Activated CD4-positive, alpha-beta T cell treated with anti-CD3 and anti-CD28 coated beads, Interleukin-2, amount 10 ng/mL, durations not matched to agents 7 days and 5 days (primary cell): Measurements from ENCODE around the gene EHD4. TPM values are rescaled to one million over a fixed set of nuclear protein-coding genes. Genes with fewer than 3 reads are reported as not detected.

Source experiments
- CTCF ChIA-PET: fragments of 350-600 bp; sonication (Branson Sonifier 250); formaldehyde crosslinking; loops from one replicate; lab custom pipeline; 2021; ENCODE audit warnings: antibody characterized with exemption; lab: Charles Lee
- POLR2A ChIA-PET: fragments of 350-600 bp; sonication (Branson Sonifier 250); formaldehyde crosslinking; loops from one replicate; lab custom pipeline; 2021; ENCODE audit warnings: antibody characterized with exemption; lab: Charles Lee
- DNase-seq: peaks from one replicate; pipeline ENCODE4 v3.0.0-alpha.2; 2020
- H3K27ac Mint-ChIP-seq: one replicate; pipeline ENCODE4 v1.8.0; 2021; ENCODE audit warnings: mild to moderate bottlenecking, moderate library complexity, mixed read lengths
- H3K27me3 Mint-ChIP-seq: one replicate; pipeline ENCODE4 v1.8.0; 2021; ENCODE audit warnings: mixed read lengths
- H3K36me3 Mint-ChIP-seq: one replicate; pipeline ENCODE4 v1.8.0; 2021; ENCODE audit warnings: low read depth, mixed read lengths
- H3K4me1 Mint-ChIP-seq: one replicate; pipeline ENCODE4 v1.8.0; 2021; ENCODE audit warnings: mixed read lengths
- H3K4me3 Mint-ChIP-seq: one replicate; pipeline ENCODE4 v1.8.0; 2021; ENCODE audit warnings: mild to moderate bottlenecking, moderate library complexity, mixed read lengths
- H3K9me3 Mint-ChIP-seq: one replicate; pipeline ENCODE4 v1.8.0; 2021; ENCODE audit warnings: mixed read lengths
- total RNA-seq, 2 experiments: library from RNA; stranded (reverse); gene quantifications; one replicate each; pipeline ENCODE4 v1.2.3, GENCODE V29; 2021

The EHD4 gene
- total RNA-seq, 2 experiments from 2014 or later = 14.5 TPM

- DNase-seq = no peak
- POLR2A ChIA-PET = interaction anchor here (0.6 kb wide), 1 partner anchor 344 kb away, joined by 4 read pairs; no protein-coding TSS in a partner anchor
- H3K4me1 Mint-ChIP-seq = peaks cover 14% of the 10 kb centered on the region
- H3K27me3 Mint-ChIP-seq = peaks cover 2% of the 10 kb centered on the region
- no peak overlapping the region for H3K27ac Mint-ChIP-seq
- H3K9me3 Mint-ChIP-seq = peaks cover 2% of the 10 kb centered on the region
- H3K4me3 Mint-ChIP-seq = no peak overlapping the region
- no peaks in the 10 kb centered on the region for H3K36me3 Mint-ChIP-seq
- CTCF ChIA-PET = interaction anchor here (1.3 kb wide), 1 partner anchor 11 kb away, joined by 4 read pairs; no protein-coding TSS in a partner anchor
These were observed 36.7 kb upstream of the EHD4 start for GRCh38 chr15:42009022-42009421.

GRCh38 chr15:42007386-42007785 lies 35.0 kb upstream of the EHD4 start:
- H3K27me3 Mint-ChIP-seq = peaks cover 2% of the 10 kb centered on the region
- peaks cover 14% of the 10 kb centered on the region for H3K4me1 Mint-ChIP-seq
- ChIA-PET CTCF (interaction anchor here (1.4 kb wide), 1 partner anchor 22 kb away, joined by 3 read pairs; no protein-coding TSS in a partner anchor), POLR2A (interaction anchor here (0.7 kb wide), 1 partner anchor 33 kb away, joined by 3 read pairs; no protein-coding TSS in a partner anchor)
- DNase-seq = no peak
- H3K9me3 Mint-ChIP-seq = peaks cover 2% of the 10 kb centered on the region
- H3K36me3 Mint-ChIP-seq = no peaks in the 10 kb centered on the region
- H3K27ac Mint-ChIP-seq = no peak overlapping the region
- no peak overlapping the region for H3K4me3 Mint-ChIP-seq

- ChIA-PET CTCF (interaction anchor here (0.6 to 2.0 kb wide), 5 partner anchors 8 to 298 kb away, joined by 3 to 5 read pairs (median 3); no protein-coding TSS in a partner anchor), POLR2A (no interaction called here)
- Mint-ChIP-seq H3K9me3 (peaks cover 2% of the 10 kb centered on the region), H3K4me3 (no peak overlapping the region), H3K27ac (no peak overlapping the region), H3K36me3 (no peaks in the 10 kb centered on the region), H3K4me1 (no peaks in the 10 kb centered on the region), H3K27me3 (peaks cover 4% of the 10 kb centered on the region)
- no peak for DNase-seq
These were observed 30.0 kb upstream of the EHD4 start for GRCh38 chr15:42002333-42002732.

- no peak for DNase-seq
- no peaks in the 10 kb centered on the region for H3K36me3 Mint-ChIP-seq
- ChIA-PET POLR2A (no interaction called here), CTCF (interaction anchor here (0.6 to 2.0 kb wide), 4 partner anchors 12 to 135 kb away, joined by 3 to 5 read pairs (median 3); no protein-coding TSS in a partner anchor)
- no peak overlapping the region for H3K4me3 Mint-ChIP-seq
- H3K4me1 Mint-ChIP-seq = no peaks in the 10 kb centered on the region
- H3K27me3 Mint-ChIP-seq = peaks cover 3% of the 10 kb centered on the region
- H3K9me3 Mint-ChIP-seq = no peaks in the 10 kb centered on the region
- H3K27ac Mint-ChIP-seq = no peak overlapping the region
These were observed 28.9 kb upstream of the EHD4 start for GRCh38 chr15:42001236-42001635.

GRCh38 chr15:41999290-42000285 lies 27.2 kb upstream of the EHD4 start:
- Mint-ChIP-seq H3K4me1 (no peaks in the 10 kb centered on the region), H3K9me3 (no peaks in the 10 kb centered on the region), H3K27ac (no peak overlapping the region), H3K36me3 (no peaks in the 10 kb centered on the region), H3K4me3 (no peak overlapping the region), H3K27me3 (peaks cover 3% of the 10 kb centered on the region)
- CTCF ChIA-PET = interaction anchor here (0.6 to 1.8 kb wide), 3 partner anchors 16 to 31 kb away, joined by 3 to 7 read pairs (median 4); no protein-coding TSS in a partner anchor
- POLR2A ChIA-PET = no interaction called here
- no peak for DNase-seq

GRCh38 chr15:41997845-41998244 lies 25.5 kb upstream of the EHD4 start:
- Mint-ChIP-seq H3K4me1 (no peaks in the 10 kb centered on the region), H3K4me3 (no peak overlapping the region), H3K9me3 (no peaks in the 10 kb centered on the region), H3K27ac (no peak overlapping the region), H3K36me3 (no peaks in the 10 kb centered on the region), H3K27me3 (peaks cover 3% of the 10 kb centered on the region)
- ChIA-PET POLR2A (no interaction called here), CTCF (interaction anchor here (0.6 to 2.2 kb wide), 7 partner anchors 8 to 92 kb away, joined by 3 to 7 read pairs (median 4); no protein-coding TSS in a partner anchor)
- no peak for DNase-seq

GRCh38 chr15:41996921-41997592 lies 24.7 kb upstream of the EHD4 start:
- POLR2A ChIA-PET = no interaction called here
- Mint-ChIP-seq H3K4me1 (no peaks in the 10 kb centered on the region), H3K9me3 (no peaks in the 10 kb centered on the region), H3K27me3 (peaks cover 3% of the 10 kb centered on the region), H3K36me3 (no peaks in the 10 kb centered on the region), H3K27ac (no peak overlapping the region), H3K4me3 (no peak overlapping the region)
- CTCF ChIA-PET = interaction anchor here (1.0 to 2.2 kb wide), 6 partner anchors 8 to 87 kb away, joined by 3 to 6 read pairs (median 4); no protein-coding TSS in a partner anchor
- DNase-seq = no peak

GRCh38 chr15:41996376-41996775 lies 24.0 kb upstream of the EHD4 start:
- CTCF ChIA-PET = interaction anchor here (1.1 to 2.2 kb wide), 3 partner anchors 33 to 87 kb away, joined by 3 to 6 read pairs (median 4); no protein-coding TSS in a partner anchor
- Mint-ChIP-seq H3K27ac (no peak overlapping the region), H3K36me3 (no peaks in the 10 kb centered on the region), H3K4me3 (no peak overlapping the region), H3K4me1 (no peaks in the 10 kb centered on the region), H3K27me3 (peaks cover 3% of the 10 kb centered on the region), H3K9me3 (no peaks in the 10 kb centered on the region)
- DNase-seq = no peak
- POLR2A ChIA-PET = no interaction called here

GRCh38 chr15:41995476-41995855 lies 23.1 kb upstream of the EHD4 start:
- no peaks in the 10 kb centered on the region for H3K9me3 Mint-ChIP-seq
- no peak overlapping the region for H3K4me3 Mint-ChIP-seq
- no peaks in the 10 kb centered on the region for H3K27me3 Mint-ChIP-seq
- ChIA-PET CTCF (interaction anchor here (0.7 to 1.6 kb wide), 5 partner anchors 9 to 228 kb away, joined by 3 to 5 read pairs (median 3); no protein-coding TSS in a partner anchor), POLR2A (interaction anchor here (0.7 kb wide), 1 partner anchor 9 kb away, joined by 3 read pairs; no protein-coding TSS in a partner anchor)
- H3K27ac Mint-ChIP-seq = no peak overlapping the region
- no peak for DNase-seq
- no peaks in the 10 kb centered on the region for H3K36me3 Mint-ChIP-seq
- H3K4me1 Mint-ChIP-seq = no peaks in the 10 kb centered on the region

- H3K27ac Mint-ChIP-seq = no peak overlapping the region
- POLR2A ChIA-PET = no interaction called here
These were observed 22.6 kb upstream of the EHD4 start for GRCh38 chr15:41994772-41995475.

GRCh38 chr15:41994171-41994650 lies 21.9 kb upstream of the EHD4 start:
- CTCF ChIA-PET = interaction anchor here (1.0 kb wide), 1 partner anchor 9 kb away, joined by 4 read pairs; no protein-coding TSS in a partner anchor
- H3K36me3 Mint-ChIP-seq = no peaks in the 10 kb centered on the region
- H3K9me3 Mint-ChIP-seq = no peaks in the 10 kb centered on the region
- no peaks in the 10 kb centered on the region for H3K27me3 Mint-ChIP-seq
- no peaks in the 10 kb centered on the region for H3K4me1 Mint-ChIP-seq
- DNase-seq = no peak
- no peak overlapping the region for H3K4me3 Mint-ChIP-seq
- no peak overlapping the region for H3K27ac Mint-ChIP-seq
- POLR2A ChIA-PET = no interaction called here

More at GRCh38 chr15:41994772-41995475, 22.6 kb upstream of the EHD4 start:
- no peak for DNase-seq
- Mint-ChIP-seq H3K9me3 (no peaks in the 10 kb centered on the region), H3K4me3 (no peak overlapping the region), H3K4me1 (no peaks in the 10 kb centered on the region), H3K27me3 (no peaks in the 10 kb centered on the region), H3K36me3 (no peaks in the 10 kb centered on the region)
- CTCF ChIA-PET = interaction anchor here (0.7 to 1.6 kb wide), 5 partner anchors 9 to 227 kb away, joined by 3 to 5 read pairs (median 3); no protein-coding TSS in a partner anchor
